Trophoblast cell (in vitro differentiated cells and primary cell): ENCODE measurements around the gene PBX3.
A peak's percentile ranks its signal among the peaks of the same experiment; 100 is the strongest.

ENCODE experiments used
- DNase-seq, 2 donors: peaks; one replicate each; pipeline ENCODE4 v3.0.0-alpha.2; 2016
- H2AFZ ChIP-seq: 2 replicates; pipeline ENCODE4 v1.6.1; 2013; ENCODE audit warnings: low read length, moderate library complexity, mild to moderate bottlenecking; ENCODE audit not compliant: insufficient read depth, poor library complexity
- H2AK5ac ChIP-seq: 2 replicates; pipeline ENCODE4 v1.6.1; 2013; ENCODE audit warnings: mild to moderate bottlenecking, low read length
- H2BK120ac ChIP-seq: 2 replicates; pipeline ENCODE4 v1.6.1; 2013; ENCODE audit warnings: low read length, mild to moderate bottlenecking, moderate library complexity; ENCODE audit not compliant: insufficient read depth, poor library complexity
- H2BK12ac ChIP-seq: 2 replicates; pipeline ENCODE4 v1.6.1; 2013; ENCODE audit warnings: mild to moderate bottlenecking, low read length, moderate library complexity
- H2BK5ac ChIP-seq: 2 replicates; pipeline ENCODE4 v1.6.1; 2013; ENCODE audit warnings: low read length, low read depth, moderate library complexity, mild to moderate bottlenecking; ENCODE audit not compliant: poor library complexity
- H3K14ac ChIP-seq: 2 replicates; pipeline ENCODE4 v1.6.1; 2013; ENCODE audit warnings: mild to moderate bottlenecking, low read length
- H3K18ac ChIP-seq: 2 replicates; pipeline ENCODE4 v1.6.1; 2013; ENCODE audit warnings: mild to moderate bottlenecking, low read length
- H3K23ac ChIP-seq: 2 replicates; pipeline ENCODE4 v1.6.1; 2013; ENCODE audit warnings: low read length
- H3K27ac ChIP-seq: 2 replicates; pipeline ENCODE4 v1.5.1; 2013; ENCODE audit warnings: low read depth, mild to moderate bottlenecking, inconsistent platforms, low read length, moderate library complexity
- H3K27me3 ChIP-seq: 2 replicates; pipeline ENCODE4 v1.6.1; 2013; ENCODE audit warnings: inconsistent platforms, mild to moderate bottlenecking, low read length, moderate library complexity; ENCODE audit not compliant: insufficient read depth
- H3K36me3 ChIP-seq, 2 experiments: 1 replicate in 1 of 2; 2 replicates in 1 of 2; pipeline ENCODE4 v1.6.1; 2013; ENCODE audit warnings: low read length in 2 of 2, mild to moderate bottlenecking in 2 of 2, moderate library complexity in 1 of 2; ENCODE audit not compliant: insufficient read depth in 2 of 2, control insufficient read depth in 1 of 2
- H3K4ac ChIP-seq: 2 replicates; pipeline ENCODE4 v1.6.1; 2013; ENCODE audit warnings: low read depth, mild to moderate bottlenecking, low read length, moderate library complexity
- H3K4me1 ChIP-seq, 2 experiments: 1 replicate in 1 of 2; 2 replicates in 1 of 2; pipeline ENCODE4 v1.6.1; 2013; ENCODE audit warnings: low read length in 2 of 2, mild to moderate bottlenecking in 2 of 2, moderate library complexity in 1 of 2; ENCODE audit not compliant: insufficient read depth in 2 of 2, control insufficient read depth in 1 of 2
- H3K4me2 ChIP-seq: 2 replicates; pipeline ENCODE4 v1.6.1; 2013; ENCODE audit warnings: inconsistent platforms, mild to moderate bottlenecking, low read length, moderate library complexity
- H3K4me3 ChIP-seq: 2 replicates; pipeline ENCODE4 v1.5.1; 2013; ENCODE audit warnings: mild to moderate bottlenecking, low read depth, low read length, inconsistent platforms
- H3K79me1 ChIP-seq: one replicate; pipeline ENCODE4 v1.6.1; 2013; ENCODE audit warnings: low read length
- H3K79me2 ChIP-seq: 2 replicates; pipeline ENCODE4 v1.6.1; 2013; ENCODE audit warnings: low read length, mild to moderate bottlenecking; ENCODE audit not compliant: control insufficient read depth, insufficient read depth, poor library complexity
- H3K9ac ChIP-seq: 2 replicates; pipeline ENCODE4 v1.6.1; 2013; ENCODE audit warnings: mild to moderate bottlenecking, low read length
- H3K9me3 ChIP-seq: 2 replicates; pipeline ENCODE4 v1.6.1; 2013; ENCODE audit warnings: low read depth, mild to moderate bottlenecking, control low read depth, inconsistent platforms, low read length; ENCODE audit not compliant: insufficient read depth
- H4K12ac ChIP-seq: 2 replicates; pipeline ENCODE4 v1.6.1; 2013; ENCODE audit warnings: low read depth, mild to moderate bottlenecking, low read length, moderate library complexity
- H4K8ac ChIP-seq: 2 replicates; pipeline ENCODE4 v1.6.1; 2013; ENCODE audit warnings: low read depth, mild to moderate bottlenecking, low read length, moderate library complexity
- H4K91ac ChIP-seq: one replicate; pipeline ENCODE4 v1.6.1; 2013; ENCODE audit warnings: low read depth, mild to moderate bottlenecking, low read length, moderate library complexity
- WGBS: extraction: QIAGEN DNeasy Blood & Tissue Kit; methylation state at CpG from one replicate; pipeline ENCODE4 v1.1.7; 2013; ENCODE audit warnings: missing lambda C conversion rate; ENCODE audit not compliant: insufficient read length, insufficient coverage; ENCODE audit errors: extremely low coverage; 5-methylcytosine and 5-hydroxymethylcytosine counted together

PBX3 gene

DNA sequence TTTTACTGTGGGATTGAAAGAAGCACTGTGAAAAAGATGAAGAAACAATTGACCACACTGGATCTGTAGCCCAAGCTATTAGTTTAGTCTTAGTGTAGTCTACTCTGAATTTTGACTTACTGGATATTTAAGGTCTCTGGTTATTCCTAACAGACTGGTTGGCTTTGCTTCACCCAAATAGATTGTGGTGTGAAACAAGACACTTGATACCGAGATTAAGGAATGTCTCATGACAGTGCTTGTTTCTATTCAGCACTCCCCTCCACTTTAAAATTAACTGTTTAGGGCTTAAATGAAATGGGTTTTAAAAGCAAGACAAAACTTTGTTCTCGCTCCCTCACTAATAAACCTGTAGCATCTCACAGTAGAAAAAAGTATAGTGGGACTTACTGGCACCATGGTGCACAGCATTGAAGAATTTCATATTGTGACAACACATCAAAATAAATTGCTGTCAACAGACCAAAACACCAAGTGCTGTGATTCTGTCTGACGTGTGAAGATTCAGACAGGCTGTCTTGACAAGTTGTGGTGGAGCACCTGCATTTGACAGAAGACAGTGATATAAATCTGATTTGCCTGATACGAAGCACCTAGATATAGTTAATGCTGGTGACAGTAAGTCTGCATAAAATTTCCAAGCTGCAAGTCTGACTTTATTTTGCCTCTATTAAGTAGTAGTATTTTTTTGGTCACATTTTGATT is 73.1 kb downstream of the PBX3 start:
- Histone ChIP-seq H3K4me1 (peaks cover 0 to 4% of the 10 kb centered on the region in 2 experiments), H3K23ac (no peak overlapping the region), H3K27ac (no peak overlapping the region), H4K12ac (no peak overlapping the region), H2BK5ac (no peak overlapping the region), H3K79me2 (no peaks in the 10 kb centered on the region), H4K91ac (no peak overlapping the region), H3K14ac (no peak overlapping the region), H3K9ac (peak overlapping the region; percentile 53), H3K4ac (no peak overlapping the region), H3K4me2 (no peak overlapping the region), H3K18ac (no peak overlapping the region), H2AK5ac (no peak overlapping the region), H3K79me1 (no peaks in the 10 kb centered on the region), H2BK120ac (no peak overlapping the region), H3K27me3 (no peaks in the 10 kb centered on the region), H3K36me3 (no peaks in the 10 kb centered on the region), H2BK12ac (no peak overlapping the region), H3K4me3 (no peak overlapping the region), H3K9me3 (no peaks in the 10 kb centered on the region), H2AFZ (no peak overlapping the region), H4K8ac (no peak overlapping the region)
- no peak for DNase-seq
- no CpG with 5 or more reads among the region's 4 CpGs for WGBS

GRCh38 chr9:125821078-125821477 is 73.9 kb downstream of the PBX3 start:
- WGBS = no CpG with 5 or more reads among the region's 4 CpGs
- Histone ChIP-seq H2BK120ac (no peak overlapping the region), H2AFZ (no peak overlapping the region), H3K14ac (no peak overlapping the region), H3K4ac (no peak overlapping the region), H3K18ac (no peak overlapping the region), H4K8ac (no peak overlapping the region), H3K4me2 (no peak overlapping the region), H3K9ac (no peak overlapping the region), H3K27me3 (no peaks in the 10 kb centered on the region), H4K12ac (no peak overlapping the region), H3K23ac (no peak overlapping the region), H3K4me1 (no peaks in the 10 kb centered on the region), H3K4me3 (no peak overlapping the region), H3K9me3 (no peaks in the 10 kb centered on the region), H3K27ac (no peak overlapping the region), H3K36me3 (no peaks in the 10 kb centered on the region), H2AK5ac (no peak overlapping the region), H3K79me2 (no peaks in the 10 kb centered on the region), H4K91ac (no peak overlapping the region), H3K79me1 (no peaks in the 10 kb centered on the region), H2BK5ac (no peak overlapping the region), H2BK12ac (no peak overlapping the region)
- DNase-seq = no peak

GRCh38 chr9:125822160-125822559 is 75.0 kb downstream of the PBX3 start:
- H4K8ac ChIP-seq = no peak overlapping the region
- no peak overlapping the region for H3K18ac ChIP-seq
- H3K27me3 ChIP-seq = no peaks in the 10 kb centered on the region
- no peak overlapping the region for H3K9ac ChIP-seq
- H2BK12ac ChIP-seq = no peak overlapping the region
- no peak overlapping the region for H2BK5ac ChIP-seq
- H3K4ac ChIP-seq = no peak overlapping the region
- DNase-seq = no peak
- H2AFZ ChIP-seq = no peak overlapping the region
- no CpG with 5 or more reads among the region's 2 CpGs for WGBS
- no peak overlapping the region for H2AK5ac ChIP-seq
- no peaks in the 10 kb centered on the region for H3K79me2 ChIP-seq
- H4K91ac ChIP-seq = no peak overlapping the region
- H3K27ac ChIP-seq = no peak overlapping the region
- no peak overlapping the region for H3K23ac ChIP-seq
- H4K12ac ChIP-seq = no peak overlapping the region
- no peaks in the 10 kb centered on the region for H3K9me3 ChIP-seq
- no peaks in the 10 kb centered on the region for H3K4me1 ChIP-seq
- no peak overlapping the region for H3K4me2 ChIP-seq
- H3K36me3 ChIP-seq = no peaks in the 10 kb centered on the region
- H3K79me1 ChIP-seq = no peaks in the 10 kb centered on the region
- H3K14ac ChIP-seq = no peak overlapping the region
- H3K4me3 ChIP-seq = no peak overlapping the region
- H2BK120ac ChIP-seq = no peak overlapping the region

GRCh38 chr9:125822902-125823301 is 75.7 kb downstream of the PBX3 start:
- Histone ChIP-seq H3K14ac (no peak overlapping the region), H3K9ac (no peak overlapping the region), H3K4me3 (no peak overlapping the region), H3K27me3 (no peaks in the 10 kb centered on the region), H4K12ac (no peak overlapping the region), H4K91ac (no peak overlapping the region), H3K4me1 (no peaks in the 10 kb centered on the region), H3K79me1 (no peaks in the 10 kb centered on the region), H3K4ac (no peak overlapping the region), H3K4me2 (no peak overlapping the region), H3K18ac (no peak overlapping the region), H2BK12ac (no peak overlapping the region), H3K27ac (no peak overlapping the region), H3K79me2 (no peaks in the 10 kb centered on the region), H2AFZ (no peak overlapping the region), H3K36me3 (no peaks in the 10 kb centered on the region), H2BK120ac (no peak overlapping the region), H2AK5ac (no peak overlapping the region), H4K8ac (no peak overlapping the region), H3K9me3 (no peaks in the 10 kb centered on the region), H3K23ac (no peak overlapping the region), H2BK5ac (no peak overlapping the region)
- no CpG with 5 or more reads among the region's 2 CpGs for WGBS
- no peak for DNase-seq
